Measurements from ENCODE around the gene SAP25.

DNA sequence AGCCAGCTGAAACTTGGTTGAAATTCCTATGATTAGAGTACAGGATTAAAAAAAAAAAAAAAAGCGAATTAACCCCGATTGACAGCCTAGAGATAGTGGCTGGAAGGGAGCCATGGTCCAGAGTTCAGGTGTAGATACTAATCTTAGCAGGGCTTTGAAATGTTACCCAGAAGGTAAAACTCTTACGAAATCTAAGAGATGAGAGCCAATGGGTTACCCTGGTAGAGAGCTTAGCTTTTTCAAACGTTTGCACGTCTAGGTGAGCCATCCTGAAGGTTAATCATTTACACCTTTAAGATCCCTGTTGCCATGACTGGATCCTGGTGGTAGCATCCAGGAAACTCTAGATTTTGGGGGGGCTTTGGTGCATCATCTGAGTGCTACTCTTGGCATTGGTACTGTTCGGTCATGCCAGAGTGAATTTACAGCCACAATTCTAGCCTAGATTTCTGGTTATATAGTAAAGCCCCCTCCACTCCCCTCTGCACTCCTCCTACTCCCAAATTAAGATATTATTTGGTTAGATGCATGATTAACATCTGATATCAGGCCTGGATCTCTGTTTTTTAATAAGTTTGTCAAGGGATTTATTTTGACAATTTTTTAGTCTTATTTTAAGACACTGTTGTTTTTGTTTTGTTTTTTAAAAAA, 33.5 kb downstream of the SAP25 start:
- TF ChIP-seq, protein P1, sequence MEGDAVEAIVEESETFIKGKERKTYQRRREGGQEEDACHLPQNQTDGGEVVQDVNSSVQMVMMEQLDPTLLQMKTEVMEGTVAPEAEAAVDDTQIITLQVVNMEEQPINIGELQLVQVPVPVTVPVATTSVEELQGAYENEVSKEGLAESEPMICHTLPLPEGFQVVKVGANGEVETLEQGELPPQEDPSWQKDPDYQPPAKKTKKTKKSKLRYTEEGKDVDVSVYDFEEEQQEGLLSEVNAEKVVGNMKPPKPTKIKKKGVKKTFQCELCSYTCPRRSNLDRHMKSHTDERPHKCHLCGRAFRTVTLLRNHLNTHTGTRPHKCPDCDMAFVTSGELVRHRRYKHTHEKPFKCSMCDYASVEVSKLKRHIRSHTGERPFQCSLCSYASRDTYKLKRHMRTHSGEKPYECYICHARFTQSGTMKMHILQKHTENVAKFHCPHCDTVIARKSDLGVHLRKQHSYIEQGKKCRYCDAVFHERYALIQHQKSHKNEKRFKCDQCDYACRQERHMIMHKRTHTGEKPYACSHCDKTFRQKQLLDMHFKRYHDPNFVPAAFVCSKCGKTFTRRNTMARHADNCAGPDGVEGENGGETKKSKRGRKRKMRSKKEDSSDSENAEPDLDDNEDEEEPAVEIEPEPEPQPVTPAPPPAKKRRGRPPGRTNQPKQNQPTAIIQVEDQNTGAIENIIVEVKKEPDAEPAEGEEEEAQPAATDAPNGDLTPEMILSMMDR (IDR thresholded peaks at IDR 0.05), result no peak
- TF ChIP-seq POLR2A (IDR thresholded peaks at IDR 0.05), result no peak

Data from prostate gland (tissue), 2 donors.